NT2/D1 (cell line): Measurements from ENCODE around the gene SURF6.

Source experiments
- DNase-seq: peaks from one replicate; pipeline ENCODE4 v3.0.0-alpha.2; 2011; ENCODE audit warnings: low read depth, low spot score
- H3K27me3 ChIP-seq: 2 replicates; pipeline ENCODE4 v1.6.0; 2011; ENCODE audit warnings: mild to moderate bottlenecking; ENCODE audit not compliant: insufficient read length, insufficient read depth
- H3K36me3 ChIP-seq: 2 replicates; pipeline ENCODE4 v1.6.1; 2011; ENCODE audit warnings: mild to moderate bottlenecking, low read length, mixed read lengths; ENCODE audit not compliant: insufficient read depth, insufficient read length
- H3K4me1 ChIP-seq: 2 replicates; pipeline ENCODE4 v1.5.1; 2011; ENCODE audit not compliant: insufficient read depth, insufficient read length
- H3K4me3 ChIP-seq: 2 replicates; pipeline ENCODE4 v1.5.1; 2011; ENCODE audit warnings: low read depth; ENCODE audit not compliant: insufficient read length
- H3K9ac ChIP-seq: 2 replicates; pipeline ENCODE4 v1.6.0; 2011; ENCODE audit warnings: low read depth; ENCODE audit not compliant: insufficient read length
- H3K9me3 ChIP-seq: 2 replicates; pipeline ENCODE4 v1.5.1; 2011; ENCODE audit warnings: mild to moderate bottlenecking, low read length; ENCODE audit not compliant: insufficient read depth
- SUZ12 ChIP-seq: IDR thresholded peaks from 2 replicates; pipeline ENCODE4 v1.6.1; 2011; ENCODE audit not compliant: insufficient read length, insufficient read depth; ENCODE audit errors: extremely low read depth
- YY1 ChIP-seq: IDR thresholded peaks from 2 replicates; pipeline ENCODE4 v1.6.1; 2011; ENCODE audit not compliant: insufficient read length, insufficient read depth
- ZNF274 ChIP-seq: IDR thresholded peaks from 2 replicates; pipeline ENCODE4 v1.6.1; 2011; ENCODE audit warnings: mild to moderate bottlenecking, low read depth, low read length

The SURF6 gene

DNA sequence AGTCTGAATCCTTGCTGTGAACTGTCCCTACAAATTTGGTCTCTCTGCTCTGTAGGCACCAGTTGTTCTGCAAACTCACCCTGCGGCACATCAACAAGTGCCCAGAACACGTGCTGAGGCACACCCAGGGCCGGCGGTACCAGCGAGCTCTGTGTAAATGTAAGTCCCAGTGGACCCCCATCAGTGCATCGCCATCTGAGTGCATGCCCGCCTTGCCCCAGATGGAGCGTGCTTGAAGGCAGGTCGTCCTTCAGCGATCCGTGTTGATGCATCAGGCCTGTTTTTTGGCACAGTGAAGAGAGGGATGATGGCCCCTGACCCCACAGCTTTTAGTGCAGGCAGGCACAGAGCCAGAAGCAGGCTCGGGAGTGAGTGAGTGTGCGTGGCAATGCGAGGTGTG, 21.7 kb upstream of the SURF6 start:
- Histone ChIP-seq H3K4me3 (peak overlapping the region; percentile 75), H3K4me1 (peaks cover 18% of the 10 kb centered on the region), H3K9ac (peak overlapping the region; percentile 80), H3K36me3 (peaks cover 82% of the 10 kb centered on the region), H3K9me3 (no peaks in the 10 kb centered on the region), H3K27me3 (no peaks in the 10 kb centered on the region)
- DNase-seq = no peak
- TF ChIP-seq SUZ12 = no peak
- no peak for TF ChIP-seq ZNF274
- no peak for TF ChIP-seq YY1

DNA sequence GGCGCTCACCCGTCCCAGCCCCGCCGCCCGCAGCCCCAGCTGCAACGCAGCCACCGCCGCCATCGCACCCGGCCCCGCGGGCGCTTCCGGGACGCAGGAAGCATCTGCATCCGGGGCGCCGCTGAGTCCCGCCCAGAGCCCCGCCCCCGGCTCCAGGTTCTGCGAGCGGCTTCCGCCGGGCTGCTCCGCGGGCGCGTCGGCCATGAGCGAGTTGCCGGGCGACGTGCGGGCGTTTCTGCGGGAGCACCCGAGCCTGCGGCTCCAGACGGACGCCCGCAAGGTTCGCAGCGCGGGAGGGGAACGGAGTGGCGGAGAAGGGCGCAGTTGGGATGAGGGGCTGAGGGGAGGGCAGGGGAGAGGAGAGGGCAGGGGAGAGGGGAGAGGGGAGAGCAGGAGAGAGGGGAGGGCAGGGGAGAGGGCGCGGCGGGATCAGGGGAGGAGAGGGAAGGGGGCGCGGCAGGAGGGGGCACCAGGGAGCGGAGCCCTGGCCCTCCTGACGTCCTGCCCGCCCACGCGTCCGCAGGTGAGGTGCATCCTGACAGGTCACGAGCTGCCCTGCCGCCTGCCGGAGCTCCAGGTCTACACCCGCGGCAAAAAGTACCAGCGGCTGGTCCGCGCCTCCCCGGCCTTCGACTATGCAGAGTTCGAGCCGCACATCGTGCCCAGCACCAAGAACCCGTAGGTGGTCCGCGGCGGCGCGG, 20.6 kb upstream of the SURF6 start, which contains the start of the genes SURF1 and SURF2:
TSS of gene SURF1 (minus strand) at position 97 of the 701 bp plus-strand sequence. CDS start at position 63, 34 bp downstream.
TSS of gene SURF2 (plus strand) at position 160 of the 701 bp plus-strand sequence. CDS start at position 203, 43 bp downstream.
- Histone ChIP-seq H3K4me3 (peak within 1 kb of the TSS; percentile 75), H3K27me3 (no peaks in the 10 kb centered on the region), H3K9ac (peak within 1 kb of the TSS; percentile 81), H3K9me3 (no peaks in the 10 kb centered on the region), H3K4me1 (peaks cover 18% of the 10 kb centered on the region), H3K36me3 (peaks cover 82% of the 10 kb centered on the region)
- DNase-seq = peak; percentile 79
- TF ChIP-seq SUZ12 (no peak), ZNF274 (no peak), YY1 (peak; percentile 55)

DNA sequence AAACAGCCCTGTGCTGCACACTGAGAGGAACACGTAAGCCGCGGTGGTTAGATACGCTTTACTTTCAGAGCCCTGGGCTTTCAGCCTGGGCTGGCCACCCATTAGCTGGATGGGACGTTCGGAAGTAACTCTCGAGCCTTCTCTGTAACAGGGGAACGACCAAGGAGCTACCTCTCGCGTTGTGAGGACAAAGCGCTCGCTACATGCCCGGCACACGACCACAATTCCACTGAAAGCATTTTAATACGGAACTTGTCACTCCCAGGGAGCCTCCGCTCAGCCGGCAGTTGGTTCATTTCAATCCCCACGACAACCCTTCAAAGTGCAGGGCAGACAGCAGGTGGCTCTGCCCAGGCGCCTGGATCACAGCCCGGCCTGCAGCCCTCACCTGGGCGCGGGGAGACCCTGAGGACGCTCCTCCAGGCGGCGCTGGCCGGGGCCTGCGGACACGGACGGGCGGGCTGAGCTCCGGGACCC, 19.9 kb upstream of the SURF6 start:
- TF ChIP-seq YY1 = no peak
- Histone ChIP-seq H3K4me3 (peak overlapping the region; percentile 63), H3K9ac (peak overlapping the region; percentile 81), H3K36me3 (peaks cover 82% of the 10 kb centered on the region), H3K27me3 (no peaks in the 10 kb centered on the region), H3K9me3 (no peaks in the 10 kb centered on the region), H3K4me1 (peaks cover 18% of the 10 kb centered on the region)
- DNase-seq = no peak

DNA sequence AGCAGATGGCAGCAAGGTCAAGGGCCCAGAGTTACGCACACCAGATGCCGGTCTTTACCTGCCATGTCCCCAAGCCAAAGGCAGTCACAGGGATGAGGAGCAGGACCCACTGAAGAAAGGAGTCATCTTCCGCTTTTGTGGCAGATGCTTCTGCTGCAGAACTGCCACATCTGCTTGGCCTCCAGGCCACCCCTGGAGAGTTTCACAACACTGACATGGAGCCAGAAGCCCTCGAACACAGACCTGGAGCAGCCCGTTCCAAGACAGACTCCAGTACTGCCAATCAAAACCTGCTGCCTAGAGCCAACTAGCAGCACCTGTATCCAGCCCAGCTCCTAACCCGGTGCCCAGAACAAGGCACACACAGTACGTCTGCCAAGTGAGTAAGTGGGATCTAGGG, 18.8 kb upstream of the SURF6 start:
- DNase-seq = no peak
- no peak overlapping the region for H3K4me3 ChIP-seq
- TF ChIP-seq SUZ12 (no peak), YY1 (no peak), ZNF274 (no peak)
- no peaks in the 10 kb centered on the region for H3K9me3 ChIP-seq
- peaks cover 82% of the 10 kb centered on the region for H3K36me3 ChIP-seq
- H3K4me1 ChIP-seq = peaks cover 23% of the 10 kb centered on the region
- no peak overlapping the region for H3K9ac ChIP-seq
- no peaks in the 10 kb centered on the region for H3K27me3 ChIP-seq

DNA sequence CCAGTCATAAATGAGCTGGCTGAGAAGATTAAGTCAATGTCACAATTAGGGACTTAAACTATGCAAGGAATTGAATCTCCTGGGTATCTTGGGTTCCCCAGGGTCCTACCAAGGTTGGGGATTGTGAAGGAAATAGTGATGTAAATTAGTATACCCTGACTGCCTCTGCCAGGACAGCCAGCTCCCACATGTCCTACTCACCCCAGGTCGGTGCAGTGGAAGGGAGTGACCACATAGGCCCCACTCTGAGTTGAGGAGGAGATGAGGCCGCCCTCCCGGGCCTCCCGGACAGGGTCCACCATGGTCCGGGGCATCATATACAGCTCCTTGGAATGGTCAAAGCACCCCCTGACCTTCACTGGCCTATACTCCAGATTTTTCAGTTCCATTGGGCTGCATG, 17.6 kb upstream of the SURF6 start:
- Histone ChIP-seq H3K9ac (no peak overlapping the region), H3K27me3 (no peaks in the 10 kb centered on the region), H3K4me1 (peaks cover 16% of the 10 kb centered on the region), H3K36me3 (peaks cover 82% of the 10 kb centered on the region), H3K4me3 (no peak overlapping the region), H3K9me3 (no peaks in the 10 kb centered on the region)
- TF ChIP-seq ZNF274 (no peak), SUZ12 (no peak)
- no peak for DNase-seq

DNA sequence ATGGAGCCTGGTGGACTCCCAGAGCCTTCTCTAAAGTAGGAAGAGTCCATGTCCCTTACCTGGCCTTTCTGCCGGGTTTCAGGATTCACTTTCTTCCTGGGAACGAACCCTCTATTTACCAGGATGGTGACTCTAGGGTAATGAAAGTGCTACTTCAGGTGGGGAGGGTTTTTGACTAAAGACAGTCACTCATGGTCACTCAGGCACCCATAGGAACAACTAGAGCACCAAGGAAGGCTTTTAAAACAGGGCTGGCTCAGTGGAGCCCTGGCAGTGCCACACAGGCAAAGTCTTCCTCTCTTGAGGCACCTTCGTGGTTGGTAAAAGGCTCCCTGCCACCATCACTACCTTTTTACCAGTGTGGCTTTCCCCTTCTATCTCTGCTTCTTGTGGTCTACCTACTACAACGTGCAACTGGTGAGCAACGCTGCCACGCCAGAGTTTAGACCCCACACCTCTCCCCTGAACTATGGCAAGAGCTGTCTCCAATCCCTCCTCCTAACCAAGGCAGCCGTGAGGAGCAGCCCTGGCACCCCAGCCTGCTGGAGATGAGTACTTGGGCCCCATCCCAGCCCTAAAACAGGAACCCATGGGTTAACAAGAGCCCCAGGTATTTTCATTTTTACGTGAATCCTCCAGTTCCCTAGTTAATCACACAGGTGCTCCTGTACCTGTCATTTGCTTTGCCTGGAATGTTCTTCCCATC, 16.8 kb upstream of the SURF6 start:
- no peak for DNase-seq
- no peak overlapping the region for H3K4me3 ChIP-seq
- TF ChIP-seq ZNF274 (no peak), SUZ12 (no peak), YY1 (no peak)
- no peak overlapping the region for H3K9ac ChIP-seq
- H3K9me3 ChIP-seq = no peaks in the 10 kb centered on the region
- no peaks in the 10 kb centered on the region for H3K27me3 ChIP-seq
- H3K4me1 ChIP-seq = peaks cover 12% of the 10 kb centered on the region
- H3K36me3 ChIP-seq = peaks cover 79% of the 10 kb centered on the region

DNA sequence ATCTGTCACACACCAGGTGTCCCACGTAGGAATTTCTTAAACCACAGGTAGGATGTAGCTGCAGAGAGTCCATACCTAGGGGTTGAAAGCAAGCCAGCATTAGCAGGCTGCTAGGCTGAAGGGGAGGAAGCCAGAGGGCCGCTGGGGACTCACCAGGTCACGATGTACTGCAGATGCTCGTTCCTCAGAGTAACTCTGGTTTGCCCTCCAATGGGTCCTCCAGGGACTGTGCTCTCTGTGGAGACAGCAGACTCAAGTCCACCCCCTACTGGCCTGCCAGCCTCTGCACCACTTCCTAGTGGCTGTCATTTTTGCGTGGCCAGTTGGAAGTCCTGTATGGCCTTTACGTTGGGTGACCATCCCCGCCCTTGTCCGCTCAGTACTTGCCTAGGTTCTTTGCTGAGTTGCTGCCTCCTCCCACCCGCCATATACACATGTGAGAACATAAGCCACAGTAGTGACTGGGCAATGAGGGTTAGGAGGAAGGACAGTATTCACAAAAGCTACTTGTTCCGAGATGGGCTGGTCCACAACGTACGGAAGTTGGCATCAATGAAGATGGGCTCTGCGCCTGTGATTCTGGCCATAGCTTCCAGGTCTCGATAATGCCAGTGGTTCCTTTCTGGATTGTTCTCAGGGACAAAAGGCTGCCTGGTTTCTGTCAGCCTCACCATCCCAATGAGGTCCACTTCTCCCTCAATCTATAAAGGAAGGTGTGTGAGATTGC, 16.1 kb upstream of the SURF6 start:
- Histone ChIP-seq H3K4me3 (no peak overlapping the region), H3K36me3 (peaks cover 72% of the 10 kb centered on the region), H3K9me3 (no peaks in the 10 kb centered on the region), H3K9ac (no peak overlapping the region), H3K4me1 (peaks cover 9% of the 10 kb centered on the region), H3K27me3 (no peaks in the 10 kb centered on the region)
- TF ChIP-seq ZNF274 (no peak), YY1 (no peak), SUZ12 (no peak)
- DNase-seq = peak; percentile 82
